ENCODE data around the gene RAB3GAP1. TPM values are rescaled to one million over a fixed set of nuclear protein-coding genes. Genes with fewer than 3 reads are reported as not detected.

Gene RAB3GAP1
- total RNA-seq, 1 donor from 2014 or later, result 25.4 TPM

DNA sequence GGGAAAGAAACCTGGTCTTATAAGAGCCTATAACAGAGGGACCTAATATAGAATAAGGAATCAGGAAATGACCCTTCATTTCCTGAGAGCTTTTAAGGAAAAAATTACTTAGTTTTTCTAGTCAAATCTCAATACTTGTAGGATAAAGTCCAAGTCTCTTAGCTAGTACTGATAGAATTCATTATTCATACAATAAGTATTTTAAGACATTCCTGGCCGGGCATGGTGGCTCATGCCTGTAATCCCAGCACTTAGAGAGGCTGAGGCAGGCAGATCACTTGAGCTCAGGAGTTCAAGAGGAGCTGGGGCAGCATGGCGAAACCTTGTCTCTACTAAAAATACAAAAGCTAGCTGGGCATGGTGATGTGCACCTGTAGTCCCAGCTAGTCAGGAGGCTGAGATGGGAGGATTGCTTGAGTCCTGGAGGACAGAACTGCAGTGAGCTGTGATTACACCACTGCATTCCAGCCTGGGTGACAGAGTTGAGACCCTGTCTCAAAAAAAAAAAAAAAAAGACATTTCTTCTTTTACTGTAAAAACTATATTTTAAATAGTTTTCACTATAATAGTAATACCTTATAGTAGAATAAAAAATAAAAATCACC lies 3.2 kb downstream of the RAB3GAP1 start:
- TF ChIP-seq, protein P1, sequence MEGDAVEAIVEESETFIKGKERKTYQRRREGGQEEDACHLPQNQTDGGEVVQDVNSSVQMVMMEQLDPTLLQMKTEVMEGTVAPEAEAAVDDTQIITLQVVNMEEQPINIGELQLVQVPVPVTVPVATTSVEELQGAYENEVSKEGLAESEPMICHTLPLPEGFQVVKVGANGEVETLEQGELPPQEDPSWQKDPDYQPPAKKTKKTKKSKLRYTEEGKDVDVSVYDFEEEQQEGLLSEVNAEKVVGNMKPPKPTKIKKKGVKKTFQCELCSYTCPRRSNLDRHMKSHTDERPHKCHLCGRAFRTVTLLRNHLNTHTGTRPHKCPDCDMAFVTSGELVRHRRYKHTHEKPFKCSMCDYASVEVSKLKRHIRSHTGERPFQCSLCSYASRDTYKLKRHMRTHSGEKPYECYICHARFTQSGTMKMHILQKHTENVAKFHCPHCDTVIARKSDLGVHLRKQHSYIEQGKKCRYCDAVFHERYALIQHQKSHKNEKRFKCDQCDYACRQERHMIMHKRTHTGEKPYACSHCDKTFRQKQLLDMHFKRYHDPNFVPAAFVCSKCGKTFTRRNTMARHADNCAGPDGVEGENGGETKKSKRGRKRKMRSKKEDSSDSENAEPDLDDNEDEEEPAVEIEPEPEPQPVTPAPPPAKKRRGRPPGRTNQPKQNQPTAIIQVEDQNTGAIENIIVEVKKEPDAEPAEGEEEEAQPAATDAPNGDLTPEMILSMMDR (conservative IDR thresholded peaks at IDR 0.05; ENCODE audit: low read depth, low read length), result no peak
- DNase-seq (ENCODE audit: low read depth), result no peak
- H3K4me3 ChIP-seq (ENCODE audit: low read depth, low read length), result no peak overlapping the region

DNA sequence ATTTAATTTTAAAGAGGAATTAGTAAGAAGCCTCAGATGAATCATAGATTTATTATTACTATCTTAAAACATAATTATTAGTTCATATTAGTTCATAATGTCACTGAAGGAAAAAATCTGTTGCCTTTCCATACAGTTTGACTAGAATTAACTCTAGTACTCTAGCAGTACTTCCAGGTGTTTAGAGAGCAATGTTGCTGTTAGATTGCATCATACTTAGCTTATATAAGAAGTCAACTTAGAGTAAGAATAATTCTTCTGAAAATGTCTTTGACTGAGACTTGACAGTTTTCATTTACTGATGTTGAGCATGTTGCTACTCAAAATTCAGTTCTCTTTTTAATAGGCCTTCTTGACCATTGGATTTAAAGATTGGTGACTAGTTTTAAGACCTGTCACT lies 4.7 kb downstream of the RAB3GAP1 start:
- TF ChIP-seq, protein P1 (conservative IDR thresholded peaks at IDR 0.05; ENCODE audit: low read depth, low read length), result no peak
- no peak for DNase-seq (ENCODE audit: low read depth)
- no peak overlapping the region for H3K4me3 ChIP-seq (ENCODE audit: low read depth, low read length)

DNA sequence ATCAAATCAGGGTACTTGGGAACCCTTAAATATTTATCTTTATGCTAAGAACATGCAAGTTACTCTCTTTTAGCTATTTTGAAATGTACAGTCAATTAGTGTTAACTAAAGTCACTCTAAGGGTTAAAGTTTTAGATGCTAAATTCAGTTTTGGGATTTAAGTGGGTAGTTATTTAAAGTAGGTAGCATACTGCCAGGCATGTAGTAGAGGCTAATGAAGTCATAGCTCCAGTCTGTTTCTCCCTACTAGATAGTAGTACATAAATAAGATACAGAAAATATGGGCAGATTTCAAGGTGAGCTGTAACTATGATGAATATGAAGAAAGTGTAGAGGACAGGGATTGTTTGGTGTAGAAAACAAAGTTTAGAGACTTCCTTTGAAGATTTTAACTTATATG lies 7.5 kb downstream of the RAB3GAP1 start:
- TF ChIP-seq, protein P1 (conservative IDR thresholded peaks at IDR 0.05; ENCODE audit: low read depth, low read length), result no peak
- DNase-seq (ENCODE audit: low read depth), result no peak
- H3K4me3 ChIP-seq (ENCODE audit: low read depth, low read length), result no peak overlapping the region

DNA sequence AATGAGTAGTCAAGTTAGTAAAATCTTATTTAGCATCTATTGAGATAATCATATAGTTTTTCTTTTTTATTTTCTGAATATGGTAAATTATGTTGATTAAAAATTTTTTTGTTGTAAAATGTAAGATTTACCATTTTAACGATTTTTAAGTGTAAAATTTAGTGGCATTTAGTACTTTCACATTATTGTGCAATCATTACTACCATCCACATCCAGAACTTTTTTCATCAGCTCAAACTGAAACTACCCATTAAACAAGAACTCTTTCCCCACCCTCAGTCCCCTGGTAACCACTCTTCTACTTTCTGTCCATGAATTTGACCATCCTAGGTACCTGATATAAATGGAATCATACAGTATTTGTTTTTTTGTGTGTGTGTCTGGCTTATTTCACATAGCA lies 11.1 kb downstream of the RAB3GAP1 start:
- DNase-seq (ENCODE audit: low read depth), result no peak

DNA sequence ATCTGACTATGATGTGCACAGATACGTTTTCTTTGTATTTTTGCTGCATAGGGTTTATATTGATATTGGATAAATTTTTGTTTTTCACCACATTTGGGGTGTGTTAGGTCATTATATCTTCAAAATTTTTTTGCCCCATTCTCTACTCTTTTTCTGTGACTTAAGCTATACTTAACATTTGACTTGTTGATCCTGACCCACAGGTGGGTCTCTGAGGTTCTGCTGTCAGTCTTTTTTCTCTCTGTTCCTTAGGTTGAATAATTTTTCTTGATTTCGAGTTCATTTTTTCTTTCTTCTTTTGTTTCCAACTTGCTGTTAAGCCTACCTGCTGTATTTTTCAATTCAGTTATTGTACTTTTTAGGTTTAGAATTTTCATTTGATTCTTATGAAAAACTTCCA lies 12.1 kb downstream of the RAB3GAP1 start:
- TF ChIP-seq, protein P1 (conservative IDR thresholded peaks at IDR 0.05; ENCODE audit: low read depth, low read length), result no peak
- H3K4me3 ChIP-seq (ENCODE audit: low read depth, low read length), result no peak overlapping the region
- no peak for DNase-seq (ENCODE audit: low read depth)

More for the DNA sequence above, 11.1 kb downstream of the RAB3GAP1 start:
- TF ChIP-seq, protein P1 (conservative IDR thresholded peaks at IDR 0.05; ENCODE audit: low read depth, low read length), result no peak
- no peak overlapping the region for H3K4me3 ChIP-seq (ENCODE audit: low read depth, low read length)

DNA sequence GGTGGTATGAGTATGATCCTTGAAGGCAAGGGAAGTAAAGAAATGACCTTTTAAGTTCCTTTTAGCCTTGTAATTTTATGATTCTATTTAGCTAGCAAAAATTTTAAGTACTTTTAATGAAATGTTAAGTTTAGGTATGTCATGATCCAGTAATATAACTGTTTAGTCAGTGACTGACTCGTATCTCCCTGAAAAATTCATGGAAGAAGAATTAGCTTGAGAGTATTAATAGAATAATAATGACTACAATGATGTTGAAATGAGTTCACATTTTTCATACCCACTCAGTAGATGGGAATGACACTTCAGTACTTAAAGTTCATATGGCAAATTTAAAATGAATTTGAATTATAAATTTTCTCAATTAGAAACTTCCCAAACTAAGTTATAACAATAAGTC lies 14.6 kb downstream of the RAB3GAP1 start:
- no peak overlapping the region for H3K4me3 ChIP-seq (ENCODE audit: low read depth, low read length)
- no peak for DNase-seq (ENCODE audit: low read depth)
- TF ChIP-seq, protein P1 (conservative IDR thresholded peaks at IDR 0.05; ENCODE audit: low read depth, low read length), result no peak

All from epithelial cell of proximal tubule (primary cell).